Vagina (tissue), 2 donors: ENCODE measurements around the gene PLCB1.

Source experiments
- POLR2A ChIP-seq, 2 donors: fragments of 450-650 bp; IDR thresholded peaks; one replicate each; pipeline ENCODE4 v1.6.1; 2017; ENCODE audit warnings: antibody characterized with exemption in 2 of 2, mild to moderate bottlenecking in 2 of 2, moderate library complexity in 2 of 2
- POLR2AphosphoS5 ChIP-seq, 2 donors: sonication (generic); formaldehyde crosslinking; IDR thresholded peaks; one replicate each; pipeline ENCODE4 v1.9.0; 2017; ENCODE audit warnings: antibody characterized with exemption in 2 of 2, mild to moderate bottlenecking in 2 of 2, low read depth in 1 of 2; ENCODE audit not compliant: insufficient read depth in 1 of 2
- TF ChIP-seq, protein P1 (sequence below), 3 experiments: fragments of 450-650 bp in 2 of 3; fragments of 200-600 bp in 1 of 3; sonication (generic) in 1 of 3; IDR thresholded peaks; one replicate each; pipeline ENCODE4 v1.5.1; 2017 to 2019; ENCODE audit warnings: antibody characterized with exemption in 3 of 3, mild to moderate bottlenecking in 2 of 3, moderate library complexity in 2 of 3

DNA sequence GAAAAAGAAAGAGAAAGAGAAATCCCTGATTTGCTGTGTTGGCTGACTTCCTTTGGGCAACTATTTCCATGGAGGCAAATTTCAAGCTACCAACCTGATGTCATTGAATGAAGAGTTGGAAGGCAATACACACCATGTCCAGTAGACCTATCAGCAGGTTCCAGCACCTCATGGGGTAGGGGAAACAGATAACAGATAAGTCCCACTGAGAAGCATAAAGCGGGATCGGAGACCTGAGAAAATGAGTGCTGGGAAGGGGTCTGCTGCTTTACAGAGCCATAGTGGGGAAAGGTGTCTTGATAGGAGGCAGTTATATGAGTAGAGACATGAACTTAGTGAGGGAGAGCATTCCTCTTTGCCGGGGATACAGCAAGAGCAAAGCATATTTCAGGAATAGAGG, 244.9 kb downstream of the PLCB1 start:
- TF ChIP-seq, protein P1, sequence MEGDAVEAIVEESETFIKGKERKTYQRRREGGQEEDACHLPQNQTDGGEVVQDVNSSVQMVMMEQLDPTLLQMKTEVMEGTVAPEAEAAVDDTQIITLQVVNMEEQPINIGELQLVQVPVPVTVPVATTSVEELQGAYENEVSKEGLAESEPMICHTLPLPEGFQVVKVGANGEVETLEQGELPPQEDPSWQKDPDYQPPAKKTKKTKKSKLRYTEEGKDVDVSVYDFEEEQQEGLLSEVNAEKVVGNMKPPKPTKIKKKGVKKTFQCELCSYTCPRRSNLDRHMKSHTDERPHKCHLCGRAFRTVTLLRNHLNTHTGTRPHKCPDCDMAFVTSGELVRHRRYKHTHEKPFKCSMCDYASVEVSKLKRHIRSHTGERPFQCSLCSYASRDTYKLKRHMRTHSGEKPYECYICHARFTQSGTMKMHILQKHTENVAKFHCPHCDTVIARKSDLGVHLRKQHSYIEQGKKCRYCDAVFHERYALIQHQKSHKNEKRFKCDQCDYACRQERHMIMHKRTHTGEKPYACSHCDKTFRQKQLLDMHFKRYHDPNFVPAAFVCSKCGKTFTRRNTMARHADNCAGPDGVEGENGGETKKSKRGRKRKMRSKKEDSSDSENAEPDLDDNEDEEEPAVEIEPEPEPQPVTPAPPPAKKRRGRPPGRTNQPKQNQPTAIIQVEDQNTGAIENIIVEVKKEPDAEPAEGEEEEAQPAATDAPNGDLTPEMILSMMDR (IDR thresholded peaks at IDR 0.05): no peak
- TF ChIP-seq POLR2AphosphoS5 (IDR thresholded peaks at IDR 0.05; ENCODE audit: insufficient read depth in 1 of 2, low read depth in 1 of 2) (no peak), POLR2A (IDR thresholded peaks at IDR 0.05) (no peak)
